NCI-H2196 treated with DMSO at 0.1 percent for 48 hours (cell line): ENCODE results near the gene HCST.

Source experiments
- DNase-seq: peaks from one replicate; lab custom pipeline; 2025; ENCODE audit not compliant: unreplicated experiment; lab: John Stamatoyannopoulos, UW

The HCST gene

GRCh38 chr19:35935911-35936737 is 33.8 kb downstream of the HCST start, which contains the start of gene LRFN3:
TSS of gene LRFN3 (plus strand) at chr19:35936374. CDS start at chr19:35939426, 3,052 bp downstream.
- DNase-seq: peak; percentile 61

- DNase-seq: no peak
These were observed 34.5 kb downstream of the HCST start for GRCh38 chr19:35936738-35937268.

DNA sequence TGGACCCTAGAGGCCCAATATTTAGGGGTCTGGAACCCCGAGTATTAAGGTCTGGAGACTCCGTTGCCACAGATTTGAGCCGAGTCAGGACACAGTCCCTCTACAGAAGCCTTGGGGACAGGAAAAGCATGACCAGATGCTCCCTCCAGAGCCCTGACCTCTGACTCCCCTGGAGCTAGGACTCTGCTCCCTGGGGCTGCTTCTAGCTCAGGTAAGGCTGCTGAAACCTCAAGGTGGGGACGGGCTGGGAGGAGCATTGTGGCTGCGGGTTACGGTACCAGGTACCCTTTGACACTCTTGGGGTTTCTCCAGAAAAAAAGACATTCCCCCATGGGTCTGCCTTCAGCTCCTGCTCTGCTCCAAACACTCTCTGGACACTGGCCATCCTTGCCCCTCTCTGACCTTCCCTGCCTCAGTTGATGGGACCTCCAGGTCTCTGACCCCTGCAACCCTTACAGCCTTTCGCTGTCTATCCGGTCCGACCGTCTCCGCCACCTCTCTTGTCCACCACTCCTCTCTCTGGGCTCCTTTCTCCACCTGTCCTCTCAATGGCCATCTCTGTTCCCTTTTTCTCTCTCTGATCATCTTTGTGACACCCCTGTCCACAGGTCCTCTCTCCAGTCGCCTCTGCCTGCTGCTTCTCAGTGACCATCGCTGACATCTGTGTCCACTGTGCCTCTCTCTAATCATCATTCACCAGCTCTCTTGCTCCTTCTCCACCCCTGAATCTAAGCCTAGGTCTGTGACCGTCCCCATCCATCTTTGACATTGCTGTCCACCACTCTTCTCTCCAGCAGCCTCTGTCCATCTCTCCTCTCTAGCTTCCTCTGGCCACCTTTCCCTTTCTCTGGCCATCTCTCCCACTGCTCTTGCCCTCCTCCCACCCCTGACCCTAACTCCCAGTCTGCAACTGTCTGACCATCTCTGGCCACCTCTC is 35.3 kb downstream of the HCST start:
- no peak for DNase-seq

- no peak for DNase-seq
These were observed 36.2 kb downstream of the HCST start for GRCh38 chr19:35938282-35939224.

- no peak for DNase-seq
These were observed 37.2 kb downstream of the HCST start for GRCh38 chr19:35939307-35940077.

DNA sequence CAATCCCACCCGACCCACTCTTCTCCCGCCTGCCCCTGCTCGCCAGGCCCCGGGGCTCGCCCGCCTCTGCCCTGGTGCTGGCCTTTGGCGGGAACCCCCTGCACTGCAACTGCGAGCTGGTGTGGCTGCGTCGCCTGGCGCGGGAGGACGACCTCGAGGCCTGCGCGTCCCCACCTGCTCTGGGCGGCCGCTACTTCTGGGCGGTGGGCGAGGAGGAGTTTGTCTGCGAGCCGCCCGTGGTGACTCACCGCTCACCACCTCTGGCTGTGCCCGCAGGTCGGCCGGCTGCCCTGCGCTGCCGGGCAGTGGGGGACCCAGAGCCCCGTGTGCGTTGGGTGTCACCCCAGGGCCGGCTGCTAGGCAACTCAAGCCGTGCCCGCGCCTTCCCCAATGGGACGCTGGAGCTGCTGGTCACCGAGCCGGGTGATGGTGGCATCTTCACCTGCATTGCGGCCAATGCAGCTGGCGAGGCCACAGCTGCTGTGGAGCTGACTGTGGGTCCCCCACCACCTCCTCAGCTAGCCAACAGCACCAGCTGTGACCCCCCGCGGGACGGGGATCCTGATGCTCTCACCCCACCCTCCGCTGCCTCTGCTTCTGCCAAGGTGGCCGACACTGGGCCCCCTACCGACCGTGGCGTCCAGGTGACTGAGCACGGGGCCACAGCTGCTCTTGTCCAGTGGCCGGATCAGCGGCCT is 37.9 kb downstream of the HCST start:
- DNase-seq: no peak

GRCh38 chr19:35940839-35941238 is 38.5 kb downstream of the HCST start:
- DNase-seq: no peak

GRCh38 chr19:35942235-35942634 is 39.9 kb downstream of the HCST start:
- no peak for DNase-seq

GRCh38 chr19:35943321-35944301 is 41.3 kb downstream of the HCST start:
- DNase-seq: no peak

DNA sequence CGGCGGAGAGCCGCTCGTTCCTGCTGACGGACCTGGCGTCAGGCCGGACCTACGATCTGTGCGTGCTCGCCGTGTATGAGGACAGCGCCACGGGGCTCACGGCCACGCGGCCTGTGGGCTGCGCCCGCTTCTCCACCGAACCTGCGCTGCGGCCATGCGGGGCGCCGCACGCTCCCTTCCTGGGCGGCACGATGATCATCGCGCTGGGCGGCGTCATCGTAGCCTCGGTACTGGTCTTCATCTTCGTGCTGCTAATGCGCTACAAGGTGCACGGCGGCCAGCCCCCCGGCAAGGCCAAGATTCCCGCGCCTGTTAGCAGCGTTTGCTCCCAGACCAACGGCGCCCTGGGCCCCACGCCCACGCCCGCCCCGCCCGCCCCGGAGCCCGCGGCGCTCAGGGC is 42.2 kb downstream of the HCST start:
- DNase-seq: no peak

GRCh38 chr19:35945121-35945790 is 42.9 kb downstream of the HCST start:
- DNase-seq: no peak

DNA sequence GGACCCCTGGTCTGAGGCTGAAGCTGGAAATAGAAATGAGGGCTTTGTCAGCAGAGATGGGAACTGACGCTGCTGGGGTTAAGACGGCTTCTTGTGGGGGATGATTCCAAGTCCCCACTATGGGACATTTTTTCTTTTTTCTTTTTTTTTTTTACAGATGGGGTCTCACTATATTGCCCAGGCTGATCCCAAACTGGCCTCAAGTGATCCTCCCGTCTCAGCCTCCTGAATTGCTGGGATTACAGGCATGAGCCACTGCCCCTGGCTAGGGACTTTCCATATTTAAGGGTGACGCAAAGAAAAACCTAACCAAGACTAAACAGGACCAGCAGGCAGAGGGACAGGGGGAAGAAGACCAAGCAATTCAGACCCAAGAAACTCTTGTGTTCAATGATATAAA is 43.9 kb downstream of the HCST start:
- DNase-seq: no peak

GRCh38 chr19:35949131-35949530 is 46.8 kb downstream of the HCST start:
- DNase-seq: no peak
